ENCODE results near the gene GNAI1.

Gene GNAI1

GRCh38 chr7:80139236-80139635 is 4.6 kb downstream of the GNAI1 start:
- no peak for DNase-seq
- H3K27me3 ChIP-seq (replicated peaks): no peaks in the 10 kb centered on the region
- H3K4me3 ChIP-seq (ENCODE audit: low read depth, low read length): no peak overlapping the region
- no peaks in the 10 kb centered on the region for H3K36me3 ChIP-seq (replicated peaks)
- in situ Hi-C loops (cut with HindIII; ENCODE audit: low pct_ligation_motif_present, low sequenced_read_pairs): no loop called here
- TF ChIP-seq, protein P1, sequence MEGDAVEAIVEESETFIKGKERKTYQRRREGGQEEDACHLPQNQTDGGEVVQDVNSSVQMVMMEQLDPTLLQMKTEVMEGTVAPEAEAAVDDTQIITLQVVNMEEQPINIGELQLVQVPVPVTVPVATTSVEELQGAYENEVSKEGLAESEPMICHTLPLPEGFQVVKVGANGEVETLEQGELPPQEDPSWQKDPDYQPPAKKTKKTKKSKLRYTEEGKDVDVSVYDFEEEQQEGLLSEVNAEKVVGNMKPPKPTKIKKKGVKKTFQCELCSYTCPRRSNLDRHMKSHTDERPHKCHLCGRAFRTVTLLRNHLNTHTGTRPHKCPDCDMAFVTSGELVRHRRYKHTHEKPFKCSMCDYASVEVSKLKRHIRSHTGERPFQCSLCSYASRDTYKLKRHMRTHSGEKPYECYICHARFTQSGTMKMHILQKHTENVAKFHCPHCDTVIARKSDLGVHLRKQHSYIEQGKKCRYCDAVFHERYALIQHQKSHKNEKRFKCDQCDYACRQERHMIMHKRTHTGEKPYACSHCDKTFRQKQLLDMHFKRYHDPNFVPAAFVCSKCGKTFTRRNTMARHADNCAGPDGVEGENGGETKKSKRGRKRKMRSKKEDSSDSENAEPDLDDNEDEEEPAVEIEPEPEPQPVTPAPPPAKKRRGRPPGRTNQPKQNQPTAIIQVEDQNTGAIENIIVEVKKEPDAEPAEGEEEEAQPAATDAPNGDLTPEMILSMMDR (IDR thresholded peaks at IDR 0.05; ENCODE audit: low read depth, low read length, missing control alignments): no peak
- no peak overlapping the region for H3K27ac ChIP-seq

- in situ Hi-C loops (cut with HindIII; ENCODE audit: low pct_ligation_motif_present, low sequenced_read_pairs): no loop called here
- TF ChIP-seq, protein P1 (IDR thresholded peaks at IDR 0.05; ENCODE audit: low read depth, low read length, missing control alignments): no peak
- DNase-seq: no peak
- Histone ChIP-seq H3K36me3 (replicated peaks) (no peaks in the 10 kb centered on the region), H3K27me3 (replicated peaks) (no peaks in the 10 kb centered on the region), H3K4me3 (ENCODE audit: low read depth, low read length) (no peak overlapping the region), H3K27ac (no peak overlapping the region)
Measured at GRCh38 chr7:80140388-80140787, 5.8 kb downstream of the GNAI1 start.

DNA sequence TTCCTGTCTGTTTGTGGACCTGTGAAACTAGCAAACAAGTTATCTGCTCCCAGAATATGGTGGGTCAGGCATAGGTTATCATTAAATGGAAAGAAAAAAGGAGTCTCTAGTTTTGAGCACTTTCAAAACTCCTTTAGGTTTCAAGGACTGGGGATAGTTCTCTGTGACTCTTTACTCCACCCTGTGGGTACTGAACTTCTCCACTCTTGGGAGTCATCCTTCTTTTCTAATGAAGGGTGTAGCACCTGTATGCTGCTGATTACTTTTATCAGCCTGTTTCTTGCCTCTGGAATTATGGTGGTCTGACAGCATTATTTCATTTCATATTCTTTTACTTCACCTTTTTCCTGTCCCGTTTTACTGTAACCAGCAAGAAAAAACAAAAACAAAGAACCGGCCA is 6.7 kb downstream of the GNAI1 start:
- H3K27ac ChIP-seq: no peak overlapping the region
- H3K36me3 ChIP-seq (replicated peaks): no peaks in the 10 kb centered on the region
- H3K4me3 ChIP-seq (ENCODE audit: low read depth, low read length): no peak overlapping the region
- in situ Hi-C loops (cut with HindIII; ENCODE audit: low pct_ligation_motif_present, low sequenced_read_pairs): no loop called here
- H3K27me3 ChIP-seq (replicated peaks): no peaks in the 10 kb centered on the region
- TF ChIP-seq, protein P1 (IDR thresholded peaks at IDR 0.05; ENCODE audit: low read depth, low read length, missing control alignments): no peak
- DNase-seq: no peak

DNA sequence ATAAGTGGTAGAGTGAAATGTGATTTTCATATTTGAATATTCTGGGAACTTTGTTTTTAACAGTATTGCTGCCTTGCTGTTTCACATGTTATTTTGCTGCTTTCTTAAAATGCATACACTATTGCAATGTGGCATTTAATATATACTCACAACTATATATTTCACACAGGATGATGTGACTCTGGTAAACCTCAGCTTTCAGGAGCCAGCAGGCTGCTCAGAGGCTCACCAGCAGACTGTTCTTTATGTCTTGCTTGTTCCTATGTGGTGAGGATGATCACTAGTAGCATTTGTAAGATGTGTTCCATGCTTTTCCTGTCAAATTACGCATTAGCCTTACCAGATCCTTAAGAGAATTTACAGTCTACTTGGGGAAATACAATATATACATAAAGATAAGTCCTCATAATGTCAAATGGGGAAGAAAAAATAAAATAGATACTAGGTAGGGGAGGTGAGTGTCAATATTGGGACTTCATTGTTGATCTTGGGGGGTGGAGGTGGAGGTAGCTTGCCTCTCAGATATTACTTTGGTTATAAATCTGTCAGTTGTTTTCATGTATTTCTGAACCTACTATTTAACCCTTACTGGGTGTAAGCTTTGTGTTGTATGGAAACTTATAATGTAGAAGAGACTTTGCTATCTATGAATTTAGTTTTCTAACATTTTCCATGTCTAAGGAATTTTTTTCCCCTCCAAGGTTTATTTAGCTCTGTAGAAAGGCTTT is 8.4 kb downstream of the GNAI1 start:
- no peak overlapping the region for H3K27ac ChIP-seq
- no peaks in the 10 kb centered on the region for H3K27me3 ChIP-seq (replicated peaks)
- H3K4me3 ChIP-seq (ENCODE audit: low read depth, low read length): no peak overlapping the region
- H3K36me3 ChIP-seq (replicated peaks): no peaks in the 10 kb centered on the region
- in situ Hi-C loops (cut with HindIII; ENCODE audit: low pct_ligation_motif_present, low sequenced_read_pairs): no loop called here
- TF ChIP-seq, protein P1 (IDR thresholded peaks at IDR 0.05; ENCODE audit: low read depth, low read length, missing control alignments): no peak
- no peak for DNase-seq

DNA sequence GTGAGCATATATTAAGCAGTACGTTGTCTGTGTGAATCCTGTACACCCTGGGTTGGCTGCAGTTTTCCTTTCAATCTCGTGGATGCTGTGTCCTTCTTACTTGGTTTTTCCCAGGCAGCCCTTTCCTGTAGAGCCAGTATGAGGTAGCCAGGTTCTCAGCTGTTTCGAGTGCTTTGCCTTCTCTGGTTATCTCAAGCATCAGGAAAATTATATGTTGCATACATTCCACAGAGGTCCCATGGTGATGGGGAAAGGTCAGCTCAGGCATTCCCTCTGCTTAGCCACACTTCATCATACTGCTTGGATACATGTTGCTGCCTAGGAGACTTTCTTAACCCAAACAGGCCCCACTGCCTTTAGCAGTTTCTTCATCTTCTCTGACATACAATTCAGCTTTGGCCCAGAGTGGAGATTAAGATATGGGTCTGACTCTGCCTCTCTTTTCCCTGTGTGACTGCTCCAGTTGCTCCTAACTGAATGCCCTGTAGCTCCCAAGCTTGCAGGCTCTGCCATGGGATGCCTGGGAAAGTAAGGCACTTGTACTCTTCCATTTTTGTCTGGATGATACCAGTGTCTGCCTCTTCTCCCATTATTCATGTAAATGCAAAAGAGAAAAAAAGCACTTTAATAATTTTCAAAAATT is 11.3 kb downstream of the GNAI1 start:
- in situ Hi-C loops (cut with HindIII; ENCODE audit: low pct_ligation_motif_present, low sequenced_read_pairs): no loop called here
- Histone ChIP-seq H3K27ac (peak overlapping the region; percentile 88), H3K36me3 (replicated peaks) (no peaks in the 10 kb centered on the region), H3K27me3 (replicated peaks) (no peaks in the 10 kb centered on the region), H3K4me3 (ENCODE audit: low read depth, low read length) (no peak overlapping the region)
- TF ChIP-seq, protein P1 (IDR thresholded peaks at IDR 0.05; ENCODE audit: low read depth, low read length, missing control alignments): no peak
- DNase-seq: peak; percentile 97
